PFSK-1 (cell line): ENCODE data around the gene LY6G6D.

Experiments
- FOXP2 ChIP-seq: optimal IDR thresholded peaks from 2 replicates; pipeline ENCODE3; 2011; ENCODE audit warnings: borderline replicate concordance, control low read depth, inconsistent platforms; ENCODE audit not compliant: insufficient read depth; ENCODE audit errors: extremely low read length, extremely low read depth
- POLR2AphosphoS5 ChIP-seq: IDR thresholded peaks from 2 replicates; pipeline ENCODE4 v1.6.1; 2012; ENCODE audit warnings: low read depth, mild to moderate bottlenecking, control low read depth, low read length, moderate library complexity
- SIN3A ChIP-seq: IDR thresholded peaks from 2 replicates; pipeline ENCODE4 v1.6.1; 2012; ENCODE audit warnings: mild to moderate bottlenecking, low read length, moderate library complexity, borderline replicate concordance; ENCODE audit not compliant: insufficient read depth
- TAF1 ChIP-seq: IDR thresholded peaks from 2 replicates; pipeline ENCODE4 v1.6.1; 2012; ENCODE audit warnings: low read length, control low read depth, borderline replicate concordance; ENCODE audit not compliant: insufficient read depth
- TF ChIP-seq, protein P1 (sequence below), 2 experiments: IDR thresholded peaks; 2 replicates each; pipeline versions ENCODE4 v1.6.1 to v1.8.0; 2011 to 2012; ENCODE audit warnings: low read depth in 2 of 2, low read length in 2 of 2, control low read depth in 1 of 2, inconsistent platforms in 1 of 2, mild to moderate bottlenecking in 1 of 2, moderate library complexity in 1 of 2; ENCODE audit not compliant: insufficient read depth in 1 of 2

LY6G6D gene

DNA sequence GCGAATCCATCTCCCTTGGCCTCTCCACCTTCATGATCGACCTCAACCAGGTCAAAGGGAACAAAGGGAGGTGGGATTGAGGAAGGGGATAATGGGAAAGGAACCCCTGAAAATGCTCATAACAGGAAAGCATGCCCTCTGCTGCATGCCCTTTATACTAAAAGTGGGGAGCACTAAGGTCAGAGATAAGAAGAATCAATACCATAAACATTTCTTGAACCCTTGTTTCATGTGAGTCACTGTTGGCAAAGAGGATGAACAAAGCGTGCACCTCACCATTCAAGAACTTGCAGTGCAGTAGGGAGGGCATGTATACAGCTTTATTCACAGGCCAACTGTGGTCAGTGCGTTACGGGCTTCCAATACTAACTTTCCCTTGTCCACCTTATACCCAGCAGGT lies 45.6 kb downstream of the LY6G6D start:
- TF ChIP-seq POLR2AphosphoS5 = no peak
- TF ChIP-seq, protein P1, sequence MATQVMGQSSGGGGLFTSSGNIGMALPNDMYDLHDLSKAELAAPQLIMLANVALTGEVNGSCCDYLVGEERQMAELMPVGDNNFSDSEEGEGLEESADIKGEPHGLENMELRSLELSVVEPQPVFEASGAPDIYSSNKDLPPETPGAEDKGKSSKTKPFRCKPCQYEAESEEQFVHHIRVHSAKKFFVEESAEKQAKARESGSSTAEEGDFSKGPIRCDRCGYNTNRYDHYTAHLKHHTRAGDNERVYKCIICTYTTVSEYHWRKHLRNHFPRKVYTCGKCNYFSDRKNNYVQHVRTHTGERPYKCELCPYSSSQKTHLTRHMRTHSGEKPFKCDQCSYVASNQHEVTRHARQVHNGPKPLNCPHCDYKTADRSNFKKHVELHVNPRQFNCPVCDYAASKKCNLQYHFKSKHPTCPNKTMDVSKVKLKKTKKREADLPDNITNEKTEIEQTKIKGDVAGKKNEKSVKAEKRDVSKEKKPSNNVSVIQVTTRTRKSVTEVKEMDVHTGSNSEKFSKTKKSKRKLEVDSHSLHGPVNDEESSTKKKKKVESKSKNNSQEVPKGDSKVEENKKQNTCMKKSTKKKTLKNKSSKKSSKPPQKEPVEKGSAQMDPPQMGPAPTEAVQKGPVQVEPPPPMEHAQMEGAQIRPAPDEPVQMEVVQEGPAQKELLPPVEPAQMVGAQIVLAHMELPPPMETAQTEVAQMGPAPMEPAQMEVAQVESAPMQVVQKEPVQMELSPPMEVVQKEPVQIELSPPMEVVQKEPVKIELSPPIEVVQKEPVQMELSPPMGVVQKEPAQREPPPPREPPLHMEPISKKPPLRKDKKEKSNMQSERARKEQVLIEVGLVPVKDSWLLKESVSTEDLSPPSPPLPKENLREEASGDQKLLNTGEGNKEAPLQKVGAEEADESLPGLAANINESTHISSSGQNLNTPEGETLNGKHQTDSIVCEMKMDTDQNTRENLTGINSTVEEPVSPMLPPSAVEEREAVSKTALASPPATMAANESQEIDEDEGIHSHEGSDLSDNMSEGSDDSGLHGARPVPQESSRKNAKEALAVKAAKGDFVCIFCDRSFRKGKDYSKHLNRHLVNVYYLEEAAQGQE (IDR thresholded peaks at IDR 0.05; ENCODE audit: insufficient read depth in 1 of 2, low read depth in 2 of 2, low read length in 2 of 2) = no peak
- no peak for TF ChIP-seq SIN3A
- no peak for TF ChIP-seq TAF1
- TF ChIP-seq FOXP2 = no peak

DNA sequence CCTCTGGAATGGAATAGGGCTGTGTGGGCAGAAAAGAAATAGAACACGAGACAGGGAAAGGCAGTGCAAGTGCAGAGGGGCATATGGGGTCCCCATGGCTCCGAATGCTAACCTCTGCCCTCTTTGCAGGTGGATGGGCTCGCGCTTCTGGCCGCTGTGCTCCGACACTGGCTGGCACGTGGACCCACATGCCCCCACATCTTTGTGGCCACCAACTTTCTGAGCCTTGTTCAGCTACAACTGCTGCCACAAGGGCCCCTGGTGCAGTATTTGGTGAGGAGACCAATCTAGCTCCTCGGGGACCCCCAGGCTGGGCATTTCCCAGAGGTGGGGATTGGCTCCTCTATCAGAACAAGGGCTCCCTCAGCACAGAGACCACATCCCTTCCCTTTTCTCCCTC lies 46.2 kb downstream of the LY6G6D start:
- TF ChIP-seq POLR2AphosphoS5 (no peak), SIN3A (no peak), FOXP2 (no peak), TAF1 (no peak)
- TF ChIP-seq, protein P1 (IDR thresholded peaks at IDR 0.05; ENCODE audit: insufficient read depth in 1 of 2, low read depth in 2 of 2, low read length in 2 of 2) = no peak

DNA sequence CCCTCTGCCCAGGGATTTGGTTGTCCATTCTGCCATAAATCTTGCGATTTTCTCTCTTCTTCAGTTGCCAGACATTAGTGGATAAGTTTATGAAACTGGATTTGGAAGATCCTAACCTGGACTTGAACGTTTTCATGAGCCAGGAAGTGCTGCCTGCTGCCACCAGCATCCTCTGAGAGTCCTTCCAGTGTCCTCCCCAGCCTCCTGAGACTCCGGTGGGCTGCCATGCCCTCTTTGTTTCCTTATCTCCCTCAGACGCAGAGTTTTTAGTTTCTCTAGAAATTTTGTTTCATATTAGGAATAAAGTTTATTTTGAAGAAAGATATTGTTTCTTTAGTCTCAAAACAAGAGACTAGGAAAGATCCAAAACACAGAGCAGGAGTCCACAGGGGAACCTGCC lies 47.2 kb downstream of the LY6G6D start, which contains the start of gene SAPCD1:
Gene SAPCD1 (plus strand): TSS at position 301 of the 400 bp plus-strand sequence. CDS start 399 bp downstream, outside the sequence.
- TF ChIP-seq POLR2AphosphoS5 (no peak), FOXP2 (no peak), SIN3A (no peak), TAF1 (no peak)
- TF ChIP-seq, protein P1 (IDR thresholded peaks at IDR 0.05; ENCODE audit: insufficient read depth in 1 of 2, low read depth in 2 of 2, low read length in 2 of 2) = no peak

DNA sequence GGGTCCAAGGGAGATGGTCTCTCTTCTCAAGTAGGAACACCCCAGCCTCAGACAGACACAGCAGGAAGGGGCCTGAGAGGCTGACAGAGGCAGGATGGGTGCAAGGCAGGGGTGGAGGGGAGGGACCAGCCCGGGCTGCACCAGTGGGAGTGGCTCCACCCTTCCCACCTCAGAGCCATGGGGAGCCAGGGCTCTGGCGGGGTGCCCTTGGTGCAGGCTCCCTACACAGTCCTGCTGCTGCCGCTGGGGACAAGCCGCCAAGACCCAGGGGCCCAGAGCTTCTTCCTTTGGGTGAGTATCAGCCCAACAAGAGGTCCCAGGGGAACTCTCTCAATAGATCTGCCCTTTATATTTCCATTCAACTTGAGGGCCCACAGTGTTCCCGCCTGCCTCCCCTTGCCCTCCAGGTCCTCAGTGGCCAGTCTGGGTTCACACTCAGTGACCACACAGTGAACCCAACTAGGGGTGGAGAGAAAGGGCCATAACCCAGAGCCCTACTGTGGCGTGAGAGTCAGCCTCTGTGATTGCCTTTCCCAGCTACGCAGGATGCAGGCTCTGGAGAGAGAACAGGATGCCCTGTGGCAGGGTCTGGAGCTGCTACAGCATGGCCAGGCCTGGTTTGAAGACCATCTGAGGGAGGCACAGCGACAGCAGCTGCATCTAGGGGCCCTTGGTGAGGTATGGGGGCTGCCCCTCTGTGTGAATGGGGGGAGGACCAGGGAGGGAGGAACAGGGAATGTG lies 47.9 kb downstream of the LY6G6D start:
- TF ChIP-seq FOXP2 (no peak), TAF1 (no peak), POLR2AphosphoS5 (no peak), SIN3A (no peak)
- TF ChIP-seq, protein P1 (IDR thresholded peaks at IDR 0.05; ENCODE audit: insufficient read depth in 1 of 2, low read depth in 2 of 2, low read length in 2 of 2) = no peak
